ENCODE measurements around the gene DPP6.

DPP6 gene

DNA sequence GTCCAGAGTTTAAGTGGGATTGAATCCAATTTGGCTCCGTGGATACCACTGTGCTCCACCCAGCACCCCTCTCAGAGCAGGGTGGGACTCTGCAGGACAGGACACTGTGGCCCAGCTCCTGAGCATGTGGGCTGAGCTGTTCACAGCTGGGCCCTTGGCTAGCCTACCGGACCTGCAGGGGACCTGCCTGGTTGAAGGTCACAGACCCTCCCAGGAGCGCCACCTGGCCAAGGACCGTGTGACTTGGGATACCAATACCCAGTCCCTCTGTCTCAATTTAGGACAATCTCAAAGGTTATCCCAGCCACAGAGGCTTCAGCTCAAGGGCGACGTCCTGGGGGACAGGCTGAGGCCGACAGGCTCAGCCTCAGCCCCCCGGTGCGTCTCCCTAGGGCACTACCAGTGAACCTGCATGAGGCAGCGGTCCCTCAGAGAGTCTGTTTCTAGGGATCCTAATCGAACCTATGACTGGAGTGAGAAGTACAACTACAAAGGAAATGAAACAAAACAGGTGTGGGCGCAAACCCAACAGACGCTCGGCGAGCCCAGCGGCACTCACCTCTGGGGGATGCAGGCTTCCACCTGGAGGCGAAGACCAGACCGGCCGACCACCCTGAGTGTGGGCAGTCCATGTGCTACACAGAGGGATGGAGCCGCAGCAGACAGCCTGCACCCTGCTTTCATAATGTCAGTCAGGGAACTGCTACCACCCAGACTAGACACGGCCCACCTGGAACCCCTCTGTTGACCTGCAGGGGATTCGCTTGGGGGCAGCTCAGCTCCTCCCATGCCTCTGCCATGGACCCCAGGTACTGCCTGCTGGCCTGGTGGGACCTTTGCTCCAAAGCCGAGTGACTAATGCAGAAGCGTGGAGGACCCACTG, 847.0 kb downstream of the DPP6 start:
- in situ Hi-C loops (cut with MboI; ENCODE audit: low sequenced_read_pairs), result no loop called here

DNA sequence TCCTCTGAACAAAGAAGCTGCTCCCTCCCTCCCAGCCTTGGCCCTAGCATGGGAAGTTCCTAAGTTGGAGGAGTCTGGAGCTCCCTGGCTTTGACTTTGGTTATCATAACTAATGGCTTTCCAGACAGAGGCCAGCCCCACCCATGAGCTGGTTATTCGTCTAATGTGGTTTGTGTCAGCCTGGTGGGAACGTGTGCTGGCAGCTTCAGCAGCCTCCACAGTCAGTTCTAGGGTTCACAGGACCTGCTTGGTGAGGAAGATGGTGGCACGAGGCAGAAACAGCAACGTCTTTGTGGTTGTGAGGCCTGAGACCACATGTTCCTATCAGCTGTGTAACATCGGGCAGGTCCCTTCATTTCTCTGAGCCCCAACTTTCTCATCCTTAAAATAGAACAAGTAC, 847.7 kb downstream of the DPP6 start:
- in situ Hi-C loops (cut with MboI; ENCODE audit: low sequenced_read_pairs), result loop anchor here (25.0 kb wide), 1 partner anchor 437 kb away; no protein-coding TSS in a partner anchor

DNA sequence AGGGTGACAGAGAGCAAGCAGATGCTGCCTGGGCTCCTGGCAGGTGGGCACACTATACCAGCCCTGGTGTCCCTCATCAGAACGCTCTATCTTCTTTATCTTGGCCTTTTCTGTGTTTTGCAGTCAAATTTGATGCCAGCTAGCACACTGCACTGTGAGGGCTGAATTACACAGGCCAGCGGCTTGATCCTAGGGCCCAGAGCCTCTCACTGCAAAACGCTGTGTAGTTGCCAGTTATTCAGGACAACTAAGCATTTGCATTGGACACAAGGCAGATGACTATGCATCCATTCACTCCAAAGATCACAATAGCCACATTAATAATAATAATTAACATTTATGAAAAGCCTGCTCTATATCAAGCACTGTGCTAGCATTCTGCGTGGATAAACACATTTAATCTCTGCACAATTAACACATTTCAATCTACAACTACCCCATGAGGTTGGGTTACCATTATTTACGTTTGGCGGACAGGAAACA, 850.4 kb downstream of the DPP6 start:
- in situ Hi-C loops (cut with MboI; ENCODE audit: low sequenced_read_pairs), result loop anchor here (25.0 kb wide), 1 partner anchor 435 kb away; no protein-coding TSS in a partner anchor

DNA sequence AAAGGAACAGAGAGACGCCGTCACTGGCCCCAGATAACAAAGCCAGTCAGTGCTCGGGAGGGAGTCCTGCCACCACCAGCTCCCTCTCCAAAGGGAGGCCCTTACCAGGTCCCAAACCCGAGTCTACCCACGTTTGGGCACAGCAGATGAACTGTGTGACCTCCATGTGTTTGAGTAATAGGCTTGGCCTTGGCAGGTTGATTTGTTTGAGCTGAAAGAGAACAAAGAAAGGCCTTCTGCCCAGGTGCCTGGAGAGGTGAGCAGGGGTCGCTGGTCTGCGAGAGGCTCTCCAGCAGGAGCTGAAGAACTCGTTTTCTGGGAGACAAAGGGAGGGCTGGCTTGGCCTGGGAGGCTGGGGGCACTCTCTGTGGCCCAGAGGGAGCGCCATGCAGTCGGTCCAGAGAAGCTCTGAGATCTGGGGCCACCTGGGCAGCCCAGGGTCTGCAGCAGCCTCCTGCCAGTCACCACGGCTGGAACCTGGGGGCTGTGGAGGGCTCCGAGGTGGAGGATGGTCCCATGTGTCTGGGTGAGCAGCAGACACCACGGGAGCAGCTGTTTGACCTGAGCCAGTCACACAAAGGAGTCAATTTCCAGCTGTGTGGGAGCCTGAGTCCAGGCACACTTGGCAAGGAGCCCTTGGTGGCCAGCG, 851.0 kb downstream of the DPP6 start:
- in situ Hi-C loops (cut with MboI; ENCODE audit: low sequenced_read_pairs), result loop anchor here (25.0 kb wide), 1 partner anchor 434 kb away; no protein-coding TSS in a partner anchor

DNA sequence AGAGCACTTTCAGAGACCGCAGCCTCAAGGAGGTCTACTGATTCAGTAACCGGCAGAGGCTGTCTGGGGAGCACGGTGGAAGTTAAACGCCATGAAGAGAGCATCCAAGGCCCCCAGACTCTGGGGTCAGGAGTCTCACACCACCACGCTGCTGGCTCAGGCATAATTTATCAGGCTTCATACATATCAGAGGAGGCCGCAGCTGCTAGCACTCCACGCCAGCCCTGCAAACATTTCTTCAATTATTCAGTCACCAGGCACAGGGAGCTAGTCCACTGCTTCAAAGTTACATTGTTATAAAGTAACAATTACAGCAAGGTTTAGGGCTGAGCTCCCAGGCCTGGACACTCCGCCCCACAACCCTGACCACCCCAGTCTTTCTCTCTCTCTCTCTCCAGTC, 852.9 kb downstream of the DPP6 start:
- in situ Hi-C loops (cut with MboI; ENCODE audit: low sequenced_read_pairs), result loop anchor here (25.0 kb wide), 1 partner anchor 432 kb away; no protein-coding TSS in a partner anchor

DNA sequence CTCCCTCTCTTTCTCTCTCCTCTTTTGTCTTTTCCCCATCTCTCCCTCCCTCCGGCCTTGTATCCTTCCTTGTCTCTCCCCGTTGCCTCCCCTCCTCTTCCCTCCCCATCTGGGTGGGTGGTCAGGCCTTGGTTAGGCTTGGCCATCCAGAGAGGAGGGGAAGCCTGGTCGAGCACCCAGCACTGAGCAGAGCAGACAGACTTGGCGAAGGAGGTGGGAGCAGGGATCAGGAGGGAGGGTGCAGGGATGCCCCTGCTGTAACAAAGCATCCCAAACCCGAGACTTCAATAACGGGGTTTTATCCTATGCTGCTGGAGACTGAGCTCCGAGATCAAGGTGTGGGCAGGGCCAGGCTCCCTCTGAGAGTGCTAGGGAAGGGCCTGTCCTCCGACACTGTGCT, 853.4 kb downstream of the DPP6 start:
- in situ Hi-C loops (cut with MboI; ENCODE audit: low sequenced_read_pairs), result loop anchor here (25.0 kb wide), 1 partner anchor 432 kb away; no protein-coding TSS in a partner anchor

DNA sequence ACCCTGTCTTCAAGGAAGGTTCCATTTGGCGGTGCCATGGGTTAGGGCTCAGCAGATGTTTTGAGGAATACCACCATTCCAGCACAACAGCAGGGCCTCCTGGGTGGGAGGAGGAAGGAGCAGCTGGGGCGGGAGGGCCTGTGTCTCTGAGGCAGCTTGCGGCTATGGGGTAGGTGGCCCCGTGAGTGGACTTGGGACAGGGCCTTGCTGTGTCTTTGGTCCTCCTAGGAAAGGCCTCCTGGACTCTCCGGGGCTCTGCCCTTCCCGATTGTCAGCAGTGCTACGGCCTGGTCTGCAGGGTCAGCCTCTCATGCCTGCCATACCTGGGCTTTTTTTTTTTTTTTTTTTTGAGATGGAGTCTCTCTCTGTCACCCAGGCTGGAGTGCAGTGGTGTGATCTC, 854.0 kb downstream of the DPP6 start:
- in situ Hi-C loops (cut with MboI; ENCODE audit: low sequenced_read_pairs), result loop anchor here (25.0 kb wide), 1 partner anchor 431 kb away; no protein-coding TSS in a partner anchor

DNA sequence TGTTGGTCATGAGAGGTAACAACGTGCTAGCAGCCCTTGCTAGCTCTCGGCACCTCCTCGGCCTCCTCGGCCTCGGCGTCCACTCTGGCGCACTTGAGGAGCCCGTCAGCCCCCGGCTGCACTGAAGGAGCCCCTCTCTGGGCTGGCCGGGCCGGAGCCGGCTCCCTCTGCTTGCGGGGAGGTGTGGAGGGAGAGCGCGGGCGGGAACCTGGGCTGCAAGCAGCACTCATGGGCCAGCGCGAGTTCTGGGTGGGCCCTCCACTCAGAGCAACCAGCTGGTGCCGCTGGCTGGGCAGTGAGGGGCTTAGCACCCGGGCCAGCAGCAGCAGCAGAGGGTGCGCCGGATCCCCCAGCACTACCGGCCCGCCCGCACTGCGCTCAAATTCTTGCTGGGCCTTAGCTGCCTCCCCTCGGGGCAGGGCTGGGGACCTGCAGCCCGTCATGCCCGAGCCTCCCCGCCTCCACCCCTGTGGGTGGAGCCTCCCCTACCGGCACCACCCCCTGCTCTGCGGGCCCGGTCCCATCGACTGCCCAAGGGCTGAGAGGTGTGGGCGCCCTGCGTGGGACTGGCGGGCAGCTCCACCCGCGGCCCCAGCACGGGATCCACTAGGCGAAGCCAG, 854.6 kb downstream of the DPP6 start:
- in situ Hi-C loops (cut with MboI; ENCODE audit: low sequenced_read_pairs), result loop anchor here (25.0 kb wide), 1 partner anchor 430 kb away; no protein-coding TSS in a partner anchor

DNA sequence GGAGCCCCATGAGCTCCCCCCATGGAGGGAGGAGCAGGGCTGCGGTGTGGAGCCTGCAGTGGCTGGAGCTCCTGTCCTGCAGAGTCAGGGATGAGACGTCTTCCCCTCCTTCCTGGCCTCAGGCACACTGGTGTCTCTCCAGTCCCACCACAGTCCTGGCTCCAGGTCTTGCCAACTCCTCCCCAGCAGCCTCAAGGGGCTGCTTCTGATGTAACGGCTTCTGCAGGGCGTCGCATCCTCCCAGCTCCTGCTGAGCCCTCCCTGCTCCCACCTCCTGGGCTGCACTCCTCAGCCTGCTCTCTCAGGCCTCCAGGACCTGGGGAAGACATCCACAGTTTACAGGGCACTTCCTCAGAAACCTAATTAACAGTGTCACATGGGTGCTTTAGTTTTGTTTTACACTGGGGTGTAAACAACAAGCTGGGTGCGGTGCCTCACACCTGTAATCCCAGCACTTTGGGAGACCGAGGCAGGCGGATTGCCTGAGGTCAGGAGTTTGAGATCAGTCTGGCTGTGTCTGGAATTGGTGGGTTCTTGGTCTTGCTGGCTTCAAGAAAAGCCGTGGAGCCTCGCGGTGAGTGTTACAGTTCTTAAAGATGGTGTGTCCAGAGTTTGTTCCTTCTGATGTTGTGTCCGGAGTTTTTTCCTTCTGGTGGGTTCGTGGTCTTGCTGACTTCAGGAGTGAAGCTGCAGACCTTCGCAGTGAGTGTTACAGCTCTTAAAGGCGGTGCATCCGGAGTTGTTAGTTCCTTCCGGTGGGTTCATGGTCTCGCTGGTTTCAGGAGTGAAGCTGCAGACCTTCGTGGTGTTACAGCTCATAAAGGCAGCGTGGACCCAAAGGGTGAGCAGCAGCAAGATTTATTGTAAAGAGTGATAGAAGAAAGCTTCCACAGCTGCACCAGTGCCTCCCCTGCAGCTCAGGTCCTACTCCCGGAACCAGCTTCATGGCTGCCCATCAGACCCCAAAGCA, 855.7 kb downstream of the DPP6 start:
- in situ Hi-C loops (cut with MboI; ENCODE audit: low sequenced_read_pairs), result loop anchor here (25.0 kb wide), 1 partner anchor 429 kb away; no protein-coding TSS in a partner anchor

DNA sequence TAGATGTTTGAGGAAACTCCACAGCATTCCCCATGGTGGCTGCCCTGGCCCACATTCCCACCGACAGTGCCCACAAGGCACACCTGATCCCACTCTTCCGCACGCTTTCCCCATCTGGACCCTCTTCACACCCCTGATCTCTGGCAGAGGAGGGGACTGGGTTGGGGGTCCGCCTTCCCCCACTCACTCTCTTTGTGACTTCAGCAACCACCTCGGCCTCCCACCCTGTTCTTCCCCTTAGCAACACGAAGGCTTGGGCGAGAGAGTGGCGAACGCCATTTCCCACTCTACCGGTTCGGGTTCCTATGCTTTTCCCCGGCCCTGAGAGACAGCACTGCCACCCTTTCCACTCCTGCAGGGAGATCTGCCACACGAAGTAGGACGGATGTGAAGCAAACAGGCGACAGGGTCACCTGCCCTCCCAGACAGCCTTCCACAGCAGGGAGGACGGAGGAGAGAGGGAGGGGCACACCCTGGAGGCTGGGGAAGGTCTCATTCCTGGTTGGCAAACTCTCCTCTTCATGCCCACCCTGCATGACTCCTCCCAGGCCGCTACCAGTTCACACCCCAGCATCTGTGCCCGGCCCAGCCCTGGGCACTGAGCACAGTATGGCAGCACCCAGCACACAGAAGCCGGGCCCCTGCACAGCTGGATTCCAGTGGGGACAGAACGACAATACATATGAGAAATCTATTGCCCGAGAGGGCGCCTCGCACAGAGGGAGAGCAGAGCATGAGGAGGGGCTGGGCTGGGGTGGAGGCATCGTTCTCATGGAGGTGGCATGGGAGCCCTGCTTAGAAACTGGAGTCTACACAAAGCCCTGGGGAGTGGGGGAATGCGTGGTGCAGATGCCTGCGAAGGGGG, 857.3 kb downstream of the DPP6 start:
- in situ Hi-C loops (cut with MboI; ENCODE audit: low sequenced_read_pairs), result loop anchor here (25.0 kb wide), 1 partner anchor 428 kb away; no protein-coding TSS in a partner anchor

DNA sequence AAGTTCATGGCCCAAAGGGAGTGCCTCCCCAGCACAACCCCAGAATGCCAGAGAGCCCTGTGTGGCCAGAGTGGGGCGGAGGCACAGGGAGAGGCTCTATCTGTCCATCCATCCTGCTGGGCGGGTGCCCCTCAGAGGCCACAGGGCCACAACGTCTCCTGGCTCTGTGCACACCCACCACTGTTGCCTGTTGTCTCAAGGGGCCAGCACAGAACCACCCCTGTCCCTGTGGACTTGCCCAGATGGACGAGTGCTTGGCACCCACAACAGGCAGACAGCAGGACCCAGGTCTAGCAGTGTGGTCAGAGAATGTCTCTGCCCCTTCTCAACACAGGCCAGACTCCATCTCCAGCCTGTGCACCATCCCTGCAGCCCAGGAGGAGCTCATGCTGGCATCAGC, 857.9 kb downstream of the DPP6 start:
- in situ Hi-C loops (cut with MboI; ENCODE audit: low sequenced_read_pairs), result loop anchor here (25.0 kb wide), 1 partner anchor 427 kb away; no protein-coding TSS in a partner anchor

DNA sequence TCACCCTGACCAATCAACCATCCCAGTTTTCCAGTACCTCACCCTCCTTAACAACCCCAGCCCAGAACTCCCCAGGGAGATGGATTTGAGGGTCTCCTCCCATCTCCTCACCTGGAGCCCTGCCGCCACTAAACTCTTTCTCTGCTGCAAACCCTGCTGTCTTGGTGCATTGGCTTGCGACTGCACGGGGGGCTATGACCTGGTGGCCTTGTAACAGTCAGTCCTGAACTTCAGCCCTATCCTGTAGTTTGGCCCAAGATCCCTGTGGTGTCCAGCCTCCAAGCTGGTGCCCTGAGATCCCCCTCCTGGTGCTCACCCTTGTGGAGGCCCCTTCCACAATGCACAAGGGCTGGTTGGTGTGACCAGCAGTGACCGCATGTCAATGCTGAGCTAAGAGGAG, 858.8 kb downstream of the DPP6 start:
- in situ Hi-C loops (cut with MboI; ENCODE audit: low sequenced_read_pairs), result loop anchor here (25.0 kb wide), 1 partner anchor 426 kb away; no protein-coding TSS in a partner anchor

DNA sequence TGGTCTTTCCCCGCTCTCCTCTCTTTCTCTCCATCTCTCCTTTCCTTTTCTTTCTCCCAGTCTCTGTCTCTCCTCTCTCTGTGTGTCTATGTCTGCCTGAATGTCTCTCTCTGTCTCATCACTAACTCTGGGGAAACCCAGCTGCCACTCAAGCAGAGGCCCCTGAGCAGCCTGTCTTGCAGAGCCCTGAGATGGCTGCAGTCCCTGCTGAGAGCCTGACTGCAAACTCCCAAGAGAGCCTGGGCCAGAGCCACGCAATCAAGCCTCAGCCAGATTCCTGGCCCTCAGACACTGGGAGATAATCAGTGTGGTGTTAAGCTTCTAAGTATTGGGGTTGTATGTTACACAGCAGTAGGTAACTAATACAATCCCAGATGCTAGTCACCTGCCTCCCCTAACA, 859.2 kb downstream of the DPP6 start:
- in situ Hi-C loops (cut with MboI; ENCODE audit: low sequenced_read_pairs), result loop anchor here (25.0 kb wide), 1 partner anchor 426 kb away; no protein-coding TSS in a partner anchor

DNA sequence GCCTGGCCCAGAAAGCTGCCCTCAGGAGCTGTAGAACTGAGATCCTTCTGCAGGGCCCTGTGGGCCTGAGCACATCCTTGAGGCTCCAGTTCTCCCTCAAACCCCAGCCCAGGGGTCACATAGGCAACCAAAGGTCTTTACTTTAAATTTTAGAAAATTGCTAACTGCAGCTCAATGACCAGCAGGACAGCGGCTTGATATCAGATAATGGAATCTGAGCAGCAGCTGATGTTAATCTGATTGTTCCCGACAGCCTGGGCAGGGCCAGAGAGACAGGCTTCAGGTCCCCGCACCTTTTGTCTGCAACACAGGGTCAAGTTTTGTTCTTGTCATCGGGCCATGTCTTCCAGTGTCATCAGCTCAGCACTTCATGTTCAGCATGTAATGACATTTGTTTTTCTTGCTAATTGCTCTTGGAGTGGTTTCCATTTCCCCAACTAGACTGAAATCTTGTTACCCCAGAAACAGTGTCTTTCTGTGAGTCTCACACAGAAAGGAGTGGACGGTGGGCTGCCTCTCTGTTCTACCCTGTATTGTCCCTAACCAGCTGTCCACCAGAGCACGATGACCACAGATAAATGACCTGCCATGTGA, 859.8 kb downstream of the DPP6 start:
- in situ Hi-C loops (cut with MboI; ENCODE audit: low sequenced_read_pairs), result loop anchor here (25.0 kb wide), 1 partner anchor 425 kb away; no protein-coding TSS in a partner anchor

DNA sequence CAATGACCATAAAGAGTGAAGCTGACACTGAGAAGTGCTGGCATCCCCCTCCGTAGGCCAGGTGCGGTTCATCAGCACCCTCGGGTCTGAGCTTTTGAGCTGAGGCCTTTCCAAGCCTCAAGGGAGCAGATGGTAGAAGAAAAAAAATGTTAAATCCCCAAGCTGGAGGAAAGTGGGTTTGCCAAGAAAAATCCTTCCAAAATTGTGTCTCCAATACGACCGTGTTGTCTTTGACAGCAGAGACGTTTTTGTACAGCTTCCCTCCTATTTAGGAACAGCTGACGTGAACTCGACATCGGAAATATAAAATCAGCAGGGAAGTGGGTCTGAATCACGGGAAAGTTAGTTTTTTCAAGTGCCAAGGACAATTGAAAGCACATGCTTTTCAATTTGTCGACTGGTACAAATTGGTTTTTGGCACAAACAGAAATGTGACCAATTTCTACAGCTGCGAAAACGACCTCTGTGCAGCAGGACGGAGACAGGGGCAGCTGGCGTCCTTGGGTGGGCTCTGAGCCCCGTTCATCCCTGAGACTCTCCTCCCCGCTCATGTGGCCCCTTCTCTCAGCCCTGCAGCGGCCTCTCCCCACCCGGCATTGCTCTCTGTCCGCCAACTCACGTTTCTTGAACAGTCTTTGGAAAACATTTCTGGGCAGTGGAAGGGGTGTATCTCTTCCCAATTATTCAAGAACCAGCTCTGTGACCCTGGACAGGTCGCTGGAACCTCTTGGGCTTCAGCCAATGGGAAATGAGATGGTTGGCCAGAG, 860.9 kb downstream of the DPP6 start:
- in situ Hi-C loops (cut with MboI; ENCODE audit: low sequenced_read_pairs), result loop anchor here (25.0 kb wide), 1 partner anchor 424 kb away; no protein-coding TSS in a partner anchor

DNA sequence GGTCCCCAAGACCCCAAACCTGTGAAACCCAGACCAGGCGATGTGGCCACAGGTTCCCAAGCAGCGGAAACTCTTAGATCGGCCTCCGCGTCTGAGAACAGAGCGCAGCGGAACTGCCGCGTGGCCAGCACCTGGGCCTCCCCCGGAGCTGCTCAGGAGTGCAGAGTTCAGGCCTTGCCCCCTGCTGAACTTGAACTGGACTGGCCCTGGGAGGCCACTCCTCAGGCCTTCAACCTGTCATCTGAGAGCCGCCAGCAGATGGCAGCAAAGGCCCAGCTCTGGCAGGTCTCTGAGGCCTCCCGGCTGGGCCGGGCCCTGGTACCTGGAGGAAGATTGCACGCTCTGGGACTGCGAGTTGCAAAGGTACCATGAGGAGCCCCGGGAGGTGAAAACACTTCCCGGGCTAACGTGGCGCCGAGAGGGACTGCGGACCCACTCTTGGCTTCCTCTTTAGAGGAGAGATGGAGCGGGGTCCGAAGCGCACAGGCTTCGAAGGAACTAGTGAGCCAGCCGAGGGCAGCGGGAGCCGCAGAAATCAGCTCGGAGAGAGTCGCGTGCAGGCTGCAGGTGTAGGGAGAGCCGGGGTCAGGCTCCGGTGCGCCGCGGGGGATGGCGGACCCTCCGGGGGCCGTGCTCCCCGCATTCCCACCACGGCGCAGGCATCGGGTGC, 861.6 kb downstream of the DPP6 start:
- in situ Hi-C loops (cut with MboI; ENCODE audit: low sequenced_read_pairs), result loop anchor here (25.0 kb wide), 1 partner anchor 424 kb away; no protein-coding TSS in a partner anchor

Measured in HL-60/S4 treated with retinoic acid at 250 ng/mL for 4 days and 3 days (cell line).